OCI-LY3 (cell line): ENCODE results near the gene ELK3.

ENCODE experiments used
- H2AFZ ChIP-seq: fragments of 200-600, 300-600 bp; shearing (Covaris generic); 2 replicates; pipeline ENCODE4 v1.6.0; 2014; ENCODE audit warnings: antibody characterized with exemption, low read depth, low read length
- H3K27ac ChIP-seq: fragments of 200-600, 300-600 bp; sonication (generic); 2 replicates; pipeline ENCODE4 v1.5.1; 2014; ENCODE audit warnings: mild to moderate bottlenecking, low read length, moderate library complexity, mixed read lengths
- H3K27me3 ChIP-seq: fragments of 200-600, 300-600 bp; sonication (generic); 2 replicates; pipeline ENCODE4 v1.6.1; 2014; ENCODE audit warnings: low read depth, low read length, mixed read lengths
- H3K36me3 ChIP-seq: fragments of 200-600, 300-600 bp; sonication (generic); replicated peaks from 2 replicates; pipeline ENCODE3; 2014; ENCODE audit warnings: low read depth, low read length, mixed read lengths
- H3K4me1 ChIP-seq: fragments of 300-600, 200-600 bp; sonication (generic); 2 replicates; pipeline ENCODE4 v1.6.1; 2014; ENCODE audit warnings: low read length, mixed read lengths
- H3K4me2 ChIP-seq: fragments of 200-600, 300-600 bp; sonication (generic); 2 replicates; pipeline ENCODE4 v1.6.1; 2014; ENCODE audit warnings: low read length, mixed read lengths
- H3K4me3 ChIP-seq: fragments of 300-600, 200-600 bp; sonication (generic); 2 replicates; pipeline ENCODE4 v1.5.1; 2014; ENCODE audit warnings: antibody characterized with exemption, mild to moderate bottlenecking, low read length, moderate library complexity
- H3K79me2 ChIP-seq: fragments of 300-600, 200-600 bp; shearing (Covaris generic); 2 replicates; pipeline ENCODE4 v1.6.1; 2014; ENCODE audit warnings: mild to moderate bottlenecking, low read length, mixed read lengths
- H3K9ac ChIP-seq: fragments of 300-600, 200-600 bp; shearing (Covaris generic); 2 replicates; pipeline ENCODE4 v1.6.0; 2014; ENCODE audit warnings: mild to moderate bottlenecking, low read length, moderate library complexity
- H3K9me3 ChIP-seq: fragments of 200-600, 300-600 bp; shearing (Covaris generic); 2 replicates; pipeline ENCODE4 v1.6.1; 2014; ENCODE audit warnings: low read length, mixed read lengths; ENCODE audit not compliant: insufficient read depth
- H4K20me1 ChIP-seq: fragments of 200-600, 300-600 bp; sonication (generic); 2 replicates; pipeline ENCODE4 v1.6.1; 2016; ENCODE audit warnings: low read length, mixed read lengths; ENCODE audit not compliant: insufficient read depth
- CTCF ChIP-seq: fragments of 200-600, 300-600 bp; sonication (generic); IDR thresholded peaks from 2 replicates; pipeline ENCODE4 v1.5.1; 2014; ENCODE audit warnings: antibody characterized with exemption, low read length, low read depth
- EZH2phosphoT487 ChIP-seq: fragments of 200-600 bp; shearing (Covaris generic); IDR thresholded peaks from 2 replicates; pipeline ENCODE4 v1.6.1; 2018; ENCODE audit warnings: antibody characterized with exemption, mixed run types, low read depth

Gene ELK3

GRCh38 chr12:96260231-96260630 lies 66.1 kb downstream of the ELK3 start:
- Histone ChIP-seq H3K27me3 (no peaks in the 10 kb centered on the region), H3K4me1 (no peaks in the 10 kb centered on the region), H3K36me3 (peaks cover 49% of the 10 kb centered on the region), H3K9ac (no peak overlapping the region), H3K27ac (no peak overlapping the region), H4K20me1 (peaks cover 35% of the 10 kb centered on the region), H3K9me3 (no peaks in the 10 kb centered on the region), H2AFZ (no peak overlapping the region), H3K4me3 (no peak overlapping the region), H3K79me2 (peaks cover 51% of the 10 kb centered on the region), H3K4me2 (no peak overlapping the region)
- TF ChIP-seq CTCF (no peak), EZH2phosphoT487 (no peak)

GRCh38 chr12:96260644-96261043 lies 66.5 kb downstream of the ELK3 start:
- H3K4me1 ChIP-seq: no peaks in the 10 kb centered on the region
- no peak overlapping the region for H3K4me3 ChIP-seq
- TF ChIP-seq EZH2phosphoT487 (no peak), CTCF (no peak)
- no peak overlapping the region for H3K9ac ChIP-seq
- peaks cover 46% of the 10 kb centered on the region for H3K79me2 ChIP-seq
- H3K9me3 ChIP-seq: no peaks in the 10 kb centered on the region
- H3K4me2 ChIP-seq: no peak overlapping the region
- no peak overlapping the region for H2AFZ ChIP-seq
- H3K27ac ChIP-seq: no peak overlapping the region
- H3K36me3 ChIP-seq: peaks cover 49% of the 10 kb centered on the region
- peaks cover 32% of the 10 kb centered on the region for H4K20me1 ChIP-seq
- H3K27me3 ChIP-seq: no peaks in the 10 kb centered on the region

- Histone ChIP-seq H3K27me3 (no peaks in the 10 kb centered on the region), H3K9me3 (no peaks in the 10 kb centered on the region), H3K36me3 (peaks cover 49% of the 10 kb centered on the region), H3K4me2 (no peak overlapping the region), H3K9ac (no peak overlapping the region), H2AFZ (no peak overlapping the region), H4K20me1 (peaks cover 23% of the 10 kb centered on the region), H3K27ac (no peak overlapping the region), H3K4me1 (no peaks in the 10 kb centered on the region), H3K79me2 (peaks cover 37% of the 10 kb centered on the region), H3K4me3 (no peak overlapping the region)
- TF ChIP-seq EZH2phosphoT487 (no peak), CTCF (no peak)
Measured at GRCh38 chr12:96261557-96261956, 67.4 kb downstream of the ELK3 start.

- no peak overlapping the region for H3K27ac ChIP-seq
- H3K79me2 ChIP-seq: peaks cover 18% of the 10 kb centered on the region
- peaks cover 10% of the 10 kb centered on the region for H4K20me1 ChIP-seq
- no peak overlapping the region for H3K9ac ChIP-seq
- no peaks in the 10 kb centered on the region for H3K4me1 ChIP-seq
- no peak overlapping the region for H3K4me2 ChIP-seq
- H2AFZ ChIP-seq: no peak overlapping the region
- H3K9me3 ChIP-seq: no peaks in the 10 kb centered on the region
- no peak overlapping the region for H3K4me3 ChIP-seq
- H3K27me3 ChIP-seq: no peaks in the 10 kb centered on the region
- H3K36me3 ChIP-seq: peaks cover 53% of the 10 kb centered on the region
- TF ChIP-seq EZH2phosphoT487 (no peak), CTCF (no peak)
Measured at GRCh38 chr12:96263449-96263902, 69.3 kb downstream of the ELK3 start.
